Keratinocyte (primary cell): ENCODE results near the gene DUSP22. TPM values are rescaled to one million over a fixed set of nuclear protein-coding genes. Genes with fewer than 3 reads are reported as not detected.

Experiments
- DNase-seq: peaks from one replicate; pipeline ENCODE4 v3.0.0-alpha.2; 2011; ENCODE audit warnings: low read depth, missing footprints, low spot score
- FAIRE-seq: peaks from 2 replicates; lab custom pipeline; 2011; peaks lifted over from hg19 to GRCh38; lab: Jason Lieb, UNC
- H2AFZ ChIP-seq: 2 replicates; pipeline ENCODE4 v1.6.0; 2012; ENCODE audit warnings: low read length, control low read depth, inconsistent platforms; ENCODE audit not compliant: control insufficient read depth
- H3K27ac ChIP-seq: 2 replicates; pipeline ENCODE4 v1.5.1; 2011; ENCODE audit warnings: low read length; ENCODE audit not compliant: control insufficient read depth, insufficient read depth
- H3K27me3 ChIP-seq: 3 replicates; pipeline ENCODE4 v1.6.0; 2011; ENCODE audit warnings: low read length; ENCODE audit not compliant: control insufficient read depth, insufficient read depth; ENCODE audit errors: extremely low read depth
- H3K36me3 ChIP-seq, 2 experiments: 2 replicates in 1 of 2; 3 replicates in 1 of 2; pipeline ENCODE4 v1.5.1; 2011; ENCODE audit warnings: low read length in 2 of 2, mild to moderate bottlenecking in 1 of 2; ENCODE audit not compliant: control insufficient read depth in 2 of 2, insufficient read depth in 2 of 2; ENCODE audit errors: extremely low read depth in 1 of 2
- H3K4me1 ChIP-seq: 3 replicates; pipeline ENCODE4 v1.5.1; 2011; ENCODE audit warnings: low read length; ENCODE audit not compliant: control insufficient read depth, insufficient read depth; ENCODE audit errors: extremely low read depth
- H3K4me2 ChIP-seq: 3 replicates; pipeline ENCODE4 v1.6.0; 2011; ENCODE audit warnings: low read depth, low read length; ENCODE audit not compliant: control insufficient read depth, insufficient read depth; ENCODE audit errors: extremely low read depth
- H3K4me3 ChIP-seq, 3 experiments: fragments of 200-600 bp in 1 of 3; sonication (generic) in 1 of 3; 2 replicates in 2 of 3; 3 replicates in 1 of 3; pipeline ENCODE4 v1.5.1; 2011 to 2016; ENCODE audit warnings: low read length in 3 of 3, mild to moderate bottlenecking in 3 of 3, control low read depth in 2 of 3, inconsistent platforms in 1 of 3, low read depth in 1 of 3, mixed read lengths in 1 of 3, mixed run types in 1 of 3, moderate library complexity in 1 of 3; ENCODE audit not compliant: control insufficient read depth in 2 of 3, insufficient read depth in 2 of 3; ENCODE audit errors: extremely low read depth in 1 of 3
- H3K79me2 ChIP-seq: 2 replicates; pipeline ENCODE4 v1.6.0; 2012; ENCODE audit warnings: low read length; ENCODE audit not compliant: control insufficient read depth, insufficient read depth
- H3K9ac ChIP-seq: 3 replicates; pipeline ENCODE4 v1.6.0; 2011; ENCODE audit warnings: low read length; ENCODE audit not compliant: control insufficient read depth, insufficient read depth; ENCODE audit errors: extremely low read depth
- H3K9me1 ChIP-seq: 3 replicates; pipeline ENCODE4 v1.6.0; 2011; ENCODE audit warnings: low read length; ENCODE audit not compliant: control insufficient read depth, insufficient read depth; ENCODE audit errors: extremely low read depth
- H3K9me3 ChIP-seq: 2 replicates; pipeline ENCODE4 v1.5.1; 2012; ENCODE audit warnings: low read depth, low read length; ENCODE audit not compliant: control insufficient read depth
- H4K20me1 ChIP-seq: 3 replicates; pipeline ENCODE4 v1.6.0; 2011; ENCODE audit warnings: low read length; ENCODE audit not compliant: control insufficient read depth, insufficient read depth; ENCODE audit errors: extremely low read depth
- EZH2 ChIP-seq: IDR thresholded peaks from one replicate; pipeline ENCODE4 v1.6.1; 2012; ENCODE audit warnings: inconsistent platforms, mild to moderate bottlenecking, low read length, moderate library complexity
- dilution Hi-C: fragments of 300-500 bp; cut with MboI; formaldehyde crosslinking; loops from one replicate; pipeline ENCODE4 v1.7.0; 2020; ENCODE audit warnings: low sequenced_read_pairs; ENCODE audit not compliant: extremely low pct_ligation_motif_present
- polyA plus RNA-seq, 5 experiments: library from polyadenylated mRNA; depleted of rRNA in 3 of 5; stranded (reverse) in 3 of 5; stranded (forward) in 1 of 5; unstranded in 1 of 5; fragments of >200 nt; gene quantifications; 1 replicate in 1 of 5; 2 replicates in 3 of 5; 3 replicates in 1 of 5; pipeline versions ENCODE4 v1.2.1 to v1.2.3, GENCODE V29; 2011 to 2012; ENCODE audit warnings: missing spikeins in 2 of 5, low read depth in 1 of 5, low replicate concordance in 1 of 5
- TF ChIP-seq, protein P1 (sequence below), 3 experiments: IDR thresholded peaks in 1 of 3; conservative IDR thresholded peaks in 1 of 3; optimal IDR thresholded peaks in 1 of 3; 2 replicates in 2 of 3; 3 replicates in 1 of 3; pipeline versions ENCODE3 to v1.5.1; 2011; ENCODE audit warnings: low read length in 3 of 3, mild to moderate bottlenecking in 3 of 3, moderate library complexity in 2 of 3, control low read depth in 1 of 3, inconsistent platforms in 1 of 3; ENCODE audit not compliant: insufficient read depth in 2 of 3; ENCODE audit errors: extremely low read depth in 1 of 3

DUSP22 gene
- polyA plus RNA-seq, 1 donor (not counting 4 experiments of a cell fraction or from before 2014, with no cell fraction given) = 17.3 TPM

DNA sequence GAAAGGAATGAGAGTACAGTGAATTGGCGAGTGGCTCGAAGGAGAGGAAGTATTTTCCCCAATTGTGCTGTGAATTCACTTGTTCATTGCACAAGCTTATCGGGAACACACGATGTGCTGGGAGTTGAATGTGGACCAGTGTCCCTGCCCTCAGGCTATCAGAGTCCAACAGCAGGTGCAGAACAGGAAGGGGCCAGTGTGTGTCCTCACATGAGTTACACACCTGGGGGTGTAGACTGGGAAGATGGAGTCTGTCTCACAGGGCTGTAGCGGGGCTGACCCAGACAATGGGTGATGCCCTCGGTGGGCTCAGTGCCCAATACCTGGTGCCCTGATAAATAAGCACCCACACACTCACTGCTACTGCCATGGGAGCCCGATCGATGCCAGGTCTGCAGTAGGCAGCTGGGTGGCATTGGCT lies 14.4 kb downstream of the DUSP22 start:
- no peak for FAIRE-seq
- H3K4me2 ChIP-seq = no peak overlapping the region

DNA sequence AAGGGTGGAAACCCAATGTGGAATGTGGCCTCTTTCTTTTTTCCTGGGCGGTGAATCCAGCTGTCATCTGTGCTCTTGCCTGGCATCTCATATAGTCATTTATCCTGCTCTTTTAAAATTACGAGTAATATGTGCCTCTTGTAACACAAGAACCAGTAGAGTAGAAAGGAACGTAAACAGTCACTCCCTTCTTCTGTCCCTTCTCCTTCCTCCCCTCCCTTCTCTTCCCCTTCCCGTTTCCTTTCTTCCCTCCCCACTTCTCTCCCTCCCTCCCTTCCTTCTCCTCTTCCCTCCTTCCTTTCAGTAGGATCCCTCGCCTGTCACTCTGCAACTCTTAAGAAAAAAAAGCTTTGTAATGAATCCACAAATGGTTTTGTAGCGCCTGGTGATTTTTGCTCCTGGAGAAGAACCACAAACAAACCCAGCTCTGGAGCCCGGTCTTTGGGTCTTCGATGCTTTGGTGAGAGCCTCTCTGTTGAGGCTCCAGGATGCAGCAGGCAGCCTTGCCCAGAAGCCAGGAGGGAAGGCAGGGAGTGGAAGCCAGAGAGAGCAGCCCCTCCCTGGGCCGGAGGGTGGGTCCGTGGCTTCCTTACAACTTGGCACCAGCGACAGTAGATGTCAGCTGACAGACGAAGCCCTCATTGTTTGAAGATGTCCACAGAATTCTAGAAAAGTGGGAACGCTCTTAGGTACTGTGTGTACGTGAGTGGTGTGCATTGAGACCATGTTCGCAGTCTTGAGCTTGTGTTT lies 15.0 kb downstream of the DUSP22 start:
- Histone ChIP-seq H3K9ac (no peak overlapping the region), H3K27ac (no peak overlapping the region), H3K4me3 (no peak overlapping the region), H3K9me3 (peaks cover 4% of the 10 kb centered on the region), H3K9me1 (no peaks in the 10 kb centered on the region), H3K79me2 (peaks cover 1% of the 10 kb centered on the region), H3K4me1 (peaks cover 6% of the 10 kb centered on the region), H3K4me2 (no peak overlapping the region), H4K20me1 (no peaks in the 10 kb centered on the region), H2AFZ (no peak overlapping the region), H3K36me3 (peaks cover 4 to 6% of the 10 kb centered on the region in 2 experiments), H3K27me3 (no peaks in the 10 kb centered on the region)
- DNase-seq = no peak
- dilution Hi-C loops = no loop called here
- FAIRE-seq = no peak
- TF ChIP-seq EZH2 = no peak
- TF ChIP-seq, protein P1, sequence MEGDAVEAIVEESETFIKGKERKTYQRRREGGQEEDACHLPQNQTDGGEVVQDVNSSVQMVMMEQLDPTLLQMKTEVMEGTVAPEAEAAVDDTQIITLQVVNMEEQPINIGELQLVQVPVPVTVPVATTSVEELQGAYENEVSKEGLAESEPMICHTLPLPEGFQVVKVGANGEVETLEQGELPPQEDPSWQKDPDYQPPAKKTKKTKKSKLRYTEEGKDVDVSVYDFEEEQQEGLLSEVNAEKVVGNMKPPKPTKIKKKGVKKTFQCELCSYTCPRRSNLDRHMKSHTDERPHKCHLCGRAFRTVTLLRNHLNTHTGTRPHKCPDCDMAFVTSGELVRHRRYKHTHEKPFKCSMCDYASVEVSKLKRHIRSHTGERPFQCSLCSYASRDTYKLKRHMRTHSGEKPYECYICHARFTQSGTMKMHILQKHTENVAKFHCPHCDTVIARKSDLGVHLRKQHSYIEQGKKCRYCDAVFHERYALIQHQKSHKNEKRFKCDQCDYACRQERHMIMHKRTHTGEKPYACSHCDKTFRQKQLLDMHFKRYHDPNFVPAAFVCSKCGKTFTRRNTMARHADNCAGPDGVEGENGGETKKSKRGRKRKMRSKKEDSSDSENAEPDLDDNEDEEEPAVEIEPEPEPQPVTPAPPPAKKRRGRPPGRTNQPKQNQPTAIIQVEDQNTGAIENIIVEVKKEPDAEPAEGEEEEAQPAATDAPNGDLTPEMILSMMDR (optimal IDR thresholded peaks at IDR 0.05 in 1 of 3, IDR thresholded peaks at IDR 0.05 in 1 of 3, conservative IDR thresholded peaks at IDR 0.05 in 1 of 3; ENCODE audit: extremely low read depth in 1 of 3, insufficient read depth in 2 of 3, low read length in 3 of 3) = no peak

More for the DNA sequence above, 14.4 kb downstream of the DUSP22 start:
- no peak for DNase-seq
- no peak overlapping the region for H3K27ac ChIP-seq
- no peak overlapping the region for H3K9ac ChIP-seq
- H3K4me3 ChIP-seq = no peak overlapping the region
- H3K9me1 ChIP-seq = no peaks in the 10 kb centered on the region
- no peaks in the 10 kb centered on the region for H3K27me3 ChIP-seq
- H4K20me1 ChIP-seq = no peaks in the 10 kb centered on the region
- H2AFZ ChIP-seq = no peak overlapping the region
- H3K4me1 ChIP-seq = peaks cover 6% of the 10 kb centered on the region
- dilution Hi-C loops = no loop called here
- peaks cover 1% of the 10 kb centered on the region for H3K79me2 ChIP-seq
- H3K36me3 ChIP-seq = peaks cover under 1 to 3% of the 10 kb centered on the region in 2 experiments
- TF ChIP-seq EZH2 = no peak
- TF ChIP-seq, protein P1 (optimal IDR thresholded peaks at IDR 0.05 in 1 of 3, IDR thresholded peaks at IDR 0.05 in 1 of 3, conservative IDR thresholded peaks at IDR 0.05 in 1 of 3; ENCODE audit: extremely low read depth in 1 of 3, insufficient read depth in 2 of 3, low read length in 3 of 3) = no peak
- H3K9me3 ChIP-seq = peaks cover 6% of the 10 kb centered on the region
